Activated CD8-positive, alpha-beta memory T cell treated with anti-CD3 and anti-CD28 coated beads, Interleukin-2, amount 50 U/mL, for 24 hours (primary cell): ENCODE measurements around the gene RABGAP1L.

Experiments used
- DNase-seq: peaks from one replicate; pipeline ENCODE4 v3.0.0-alpha.2; 2020; ENCODE audit errors: extremely low read depth

RABGAP1L gene

DNA sequence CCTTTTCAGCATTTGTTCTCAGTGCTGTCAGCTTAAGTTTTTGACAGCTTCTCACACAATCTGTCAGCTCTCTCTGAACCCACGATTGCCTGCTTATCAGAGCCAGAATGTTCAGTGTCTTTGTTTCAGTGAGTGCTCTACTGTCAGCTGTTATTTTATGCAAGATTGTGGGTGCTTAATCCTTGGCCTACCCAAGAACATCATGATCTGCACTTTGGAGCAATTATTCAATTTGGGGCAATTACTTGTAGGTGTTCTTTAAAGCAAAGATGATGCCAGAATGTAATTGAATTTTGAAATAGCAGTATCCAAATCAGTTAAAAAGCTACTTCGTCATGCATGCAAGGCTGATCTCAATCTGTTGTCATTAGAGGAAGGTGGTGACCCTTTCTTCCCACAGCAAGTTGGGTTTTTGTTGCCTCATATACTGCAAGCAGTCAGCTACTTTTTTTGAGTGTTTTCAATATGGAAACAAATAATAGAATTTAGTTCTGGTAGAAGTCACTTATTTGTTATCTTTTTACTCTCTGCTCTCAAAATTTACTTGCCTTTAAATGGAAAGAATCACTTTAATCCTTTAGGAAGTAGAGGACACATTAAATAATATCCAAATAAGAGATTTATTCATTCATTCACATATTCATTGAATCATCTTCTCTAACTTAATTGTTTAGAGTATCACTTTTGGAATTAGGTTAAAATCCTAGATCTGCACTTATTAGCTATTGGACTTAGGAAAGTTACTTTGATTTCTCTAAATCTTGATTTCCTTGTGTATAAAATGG is 586.9 kb downstream of the RABGAP1L start:
- DNase-seq = no peak

DNA sequence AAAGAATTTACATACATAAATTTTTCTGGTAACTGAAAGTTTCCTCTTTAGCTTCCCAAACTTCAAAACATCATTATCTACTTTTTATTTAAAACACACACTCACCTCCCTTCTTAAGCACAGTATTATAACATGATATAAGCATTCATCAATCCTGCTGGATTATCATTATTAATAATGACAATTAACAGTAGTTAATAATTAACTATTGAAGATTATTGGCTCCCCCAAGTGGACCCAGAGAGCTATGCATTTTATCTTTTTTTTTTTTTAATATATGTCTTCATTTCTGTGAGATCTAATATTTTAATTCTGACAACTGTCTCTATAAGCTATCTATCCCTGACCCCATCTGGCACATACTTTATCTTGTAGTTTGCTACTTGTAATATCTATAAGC is 588.3 kb downstream of the RABGAP1L start:
- DNase-seq = no peak

- DNase-seq = no peak
Measured at GRCh38 chr1:174748586-174748985, 589.3 kb downstream of the RABGAP1L start.

DNA sequence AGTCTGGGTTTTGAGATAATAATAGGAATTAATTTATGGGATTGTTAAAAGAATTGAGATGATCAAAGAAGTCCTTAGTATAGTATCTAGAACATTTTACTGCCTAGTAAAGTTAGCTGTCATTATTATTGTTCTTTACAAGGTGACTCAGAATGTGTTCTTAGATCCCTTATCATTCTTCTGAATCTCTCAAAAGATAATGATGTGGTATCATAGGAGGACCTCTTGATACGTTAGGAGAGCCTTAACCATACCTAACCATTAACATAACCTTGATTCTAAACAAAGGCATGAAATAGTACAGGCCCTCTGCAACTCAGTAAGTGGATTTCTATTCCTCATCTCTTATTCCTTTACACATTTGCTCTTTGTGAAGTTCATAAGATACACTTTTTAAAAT is 593.8 kb downstream of the RABGAP1L start:
- DNase-seq = no peak

DNA sequence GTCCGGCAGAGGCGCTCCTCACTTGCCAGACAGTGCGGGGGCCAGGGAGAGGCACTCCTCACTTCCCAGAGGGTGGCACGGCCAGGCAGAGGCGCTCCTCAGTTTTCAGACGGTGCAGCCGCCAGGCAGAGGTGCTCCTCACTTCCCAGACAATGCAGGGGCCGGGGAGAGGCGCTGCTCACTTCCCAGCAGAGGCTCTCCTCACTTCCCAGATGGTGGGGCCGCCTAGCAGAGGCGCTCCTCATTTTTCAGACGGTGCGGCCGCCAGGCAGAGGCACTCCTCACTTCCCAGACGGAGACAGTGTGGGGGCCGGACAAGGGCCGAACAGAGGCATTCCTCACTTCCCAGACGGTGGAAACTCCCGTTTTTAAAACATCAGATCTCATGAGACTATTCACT is 602.0 kb downstream of the RABGAP1L start:
- DNase-seq = no peak

- no peak for DNase-seq
Measured at GRCh38 chr1:174761901-174762585, 602.7 kb downstream of the RABGAP1L start.

DNA sequence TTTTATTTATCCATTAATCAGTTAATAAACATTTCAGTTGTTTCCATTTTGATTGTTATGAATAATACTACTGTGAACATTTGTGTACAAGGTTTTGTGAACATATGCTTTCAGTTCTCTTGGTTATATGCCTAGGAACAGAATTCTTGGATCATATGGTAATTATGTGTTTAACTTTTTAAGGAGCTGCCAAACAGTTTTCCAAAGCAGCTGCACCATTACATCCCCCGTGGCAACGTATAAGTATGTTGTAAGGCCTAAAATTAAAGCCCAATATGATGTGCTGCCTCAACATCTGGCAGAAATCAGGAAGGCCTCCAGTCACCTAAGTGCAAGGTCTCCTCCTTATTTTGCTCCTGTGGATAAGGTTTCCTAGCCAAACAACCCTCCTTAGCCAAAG is 604.9 kb downstream of the RABGAP1L start:
- no peak for DNase-seq

GRCh38 chr1:174766727-174767126 is 607.4 kb downstream of the RABGAP1L start:
- DNase-seq = no peak

- DNase-seq = no peak
Measured at GRCh38 chr1:174768516-174768915, 609.2 kb downstream of the RABGAP1L start.

DNA sequence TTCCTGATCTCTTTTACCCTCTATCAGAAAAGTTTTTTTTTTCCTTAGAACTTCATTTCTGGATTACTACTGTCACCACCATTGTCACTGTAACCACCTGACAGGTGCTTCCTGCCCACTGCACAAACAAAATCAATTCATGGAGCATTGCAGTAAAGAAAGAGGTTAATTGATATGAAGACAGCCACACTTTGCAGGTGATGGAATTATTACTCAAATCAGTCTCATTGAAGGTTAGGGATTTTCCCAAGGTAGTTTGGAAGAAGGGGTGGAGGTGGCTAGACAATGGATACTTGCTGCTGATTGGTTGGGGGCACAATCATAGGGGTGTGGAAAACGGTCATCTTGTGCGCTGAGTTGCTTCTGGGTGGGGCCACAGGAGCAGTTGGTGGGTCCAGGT is 609.6 kb downstream of the RABGAP1L start:
- DNase-seq = no peak

DNA sequence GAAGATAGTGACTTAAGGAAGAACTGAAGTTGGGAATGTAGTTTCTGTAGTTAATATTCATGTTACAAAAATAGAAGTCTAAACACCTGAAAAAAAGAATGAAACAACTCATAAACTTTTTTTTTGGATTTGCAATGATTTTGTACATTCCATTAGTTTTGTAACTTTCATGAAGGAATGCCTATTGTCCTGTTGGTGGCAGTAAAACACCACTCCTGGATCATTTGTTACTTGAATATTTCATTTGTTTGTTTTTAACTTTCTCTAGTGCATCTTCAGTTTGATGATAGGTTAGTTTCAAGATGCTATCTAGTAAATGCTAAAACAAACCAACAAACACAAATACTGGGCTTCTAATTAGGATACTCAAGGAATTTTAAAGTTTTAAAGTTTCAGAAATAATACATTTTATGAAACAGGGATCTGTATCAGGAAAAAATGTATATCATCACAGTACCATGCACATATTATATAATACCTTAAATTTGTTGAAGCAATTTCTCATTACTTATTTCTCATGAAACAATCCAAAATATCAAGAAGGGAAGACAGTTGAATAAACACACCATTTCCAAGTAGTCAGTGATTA is 610.7 kb downstream of the RABGAP1L start:
- no peak for DNase-seq

DNA sequence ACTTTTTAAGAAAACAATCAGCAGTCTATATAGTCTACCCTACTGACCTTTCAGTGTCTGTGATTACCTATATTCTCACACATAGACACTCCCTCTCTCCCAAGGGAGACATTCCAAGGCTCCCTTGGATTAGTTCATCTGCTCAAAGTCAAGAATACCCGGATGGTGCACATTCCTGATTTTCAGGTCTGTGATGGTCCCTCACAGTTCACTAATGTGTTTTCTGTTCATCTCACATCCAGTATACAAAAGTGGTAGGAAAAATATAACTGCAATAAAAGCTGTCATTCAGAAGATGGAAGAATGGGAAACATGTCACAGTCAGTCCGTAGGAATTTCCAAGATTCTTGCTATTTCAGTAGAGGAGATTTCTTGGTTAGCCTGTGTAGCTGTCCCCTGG is 616.3 kb downstream of the RABGAP1L start:
- DNase-seq = no peak

GRCh38 chr1:174777262-174777661 is 617.9 kb downstream of the RABGAP1L start:
- DNase-seq = no peak

GRCh38 chr1:174785510-174785909 is 626.2 kb downstream of the RABGAP1L start:
- DNase-seq = no peak

- DNase-seq = no peak
Measured at GRCh38 chr1:174786358-174786757, 627.0 kb downstream of the RABGAP1L start.

DNA sequence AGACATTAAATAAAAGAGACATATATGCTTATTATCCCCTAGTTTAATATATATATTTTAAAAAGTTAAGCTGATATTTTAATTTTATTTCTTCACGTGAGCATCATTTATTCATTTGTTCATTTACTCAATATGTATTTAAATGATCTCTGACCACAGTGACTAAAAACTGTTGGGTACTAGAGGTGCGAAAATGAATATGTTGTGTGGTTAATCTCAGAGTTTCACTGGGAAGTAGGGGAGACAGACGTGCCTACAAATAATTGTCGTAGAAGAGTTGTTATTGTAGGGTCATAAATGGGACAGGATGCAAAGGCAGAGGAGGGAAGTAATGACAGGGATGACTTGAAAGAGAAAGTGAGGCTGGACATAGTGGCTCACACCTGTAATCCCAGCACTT is 627.4 kb downstream of the RABGAP1L start:
- DNase-seq = no peak

DNA sequence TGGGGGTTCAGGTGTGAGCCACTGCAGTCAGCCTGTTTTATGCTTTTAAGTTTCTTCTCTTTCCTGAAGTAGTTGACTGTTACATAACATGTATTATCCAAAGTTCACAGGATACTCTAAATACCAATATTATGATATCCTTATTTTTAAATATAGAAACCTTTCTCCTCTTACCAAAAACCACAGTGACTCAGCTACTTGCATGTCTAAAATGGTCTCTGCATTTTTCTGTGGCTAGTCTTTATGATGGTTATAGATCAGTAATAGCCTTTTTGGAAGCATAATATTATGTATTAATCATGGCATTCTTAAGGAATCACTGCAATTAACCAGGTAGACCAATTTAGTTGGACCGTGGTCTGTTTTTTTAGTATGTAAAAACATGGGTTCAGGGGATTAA is 629.7 kb downstream of the RABGAP1L start:
- DNase-seq = no peak

GRCh38 chr1:174789399-174789798 is 630.1 kb downstream of the RABGAP1L start:
- DNase-seq = no peak

DNA sequence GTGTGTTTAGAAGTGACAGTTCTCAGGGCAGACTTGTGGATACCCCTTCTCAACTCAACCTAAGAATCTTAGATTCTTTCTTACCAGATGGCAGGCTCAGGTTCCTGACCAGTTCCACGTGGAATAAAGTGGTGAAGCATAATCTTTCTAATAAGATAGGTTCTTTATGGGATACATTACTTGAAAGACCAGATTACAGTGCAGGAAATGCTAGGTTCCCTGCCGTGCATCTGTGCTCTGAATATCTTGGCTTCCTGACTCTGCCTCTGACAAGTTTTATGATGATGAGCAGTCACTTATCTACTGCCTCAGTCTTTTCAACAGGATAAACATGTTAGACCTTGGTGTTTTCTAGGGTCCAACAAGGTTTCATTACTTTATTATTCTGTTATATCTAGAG is 632.5 kb downstream of the RABGAP1L start:
- no peak for DNase-seq

DNA sequence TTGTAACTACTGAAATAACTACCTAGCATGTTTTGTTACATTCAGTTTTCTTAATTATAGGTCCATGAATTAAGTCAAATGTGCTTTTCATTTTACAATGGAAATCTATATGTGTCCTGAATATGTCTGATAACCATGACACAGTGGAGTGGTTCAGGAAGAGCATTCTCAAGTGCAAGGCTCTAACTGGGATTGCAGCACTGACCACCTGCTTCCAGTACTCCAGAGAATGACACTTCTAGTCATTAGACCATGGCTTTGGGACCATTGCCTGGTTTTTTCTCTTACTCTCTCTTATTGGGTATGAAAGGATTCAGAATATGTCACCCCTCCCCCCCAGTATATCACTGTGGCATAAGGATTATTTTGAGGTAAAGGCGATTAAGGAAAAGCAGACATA is 635.5 kb downstream of the RABGAP1L start:
- DNase-seq = no peak

- no peak for DNase-seq
Measured at GRCh38 chr1:174795806-174796205, 636.5 kb downstream of the RABGAP1L start.

GRCh38 chr1:174797398-174797797 is 638.1 kb downstream of the RABGAP1L start:
- no peak for DNase-seq

DNA sequence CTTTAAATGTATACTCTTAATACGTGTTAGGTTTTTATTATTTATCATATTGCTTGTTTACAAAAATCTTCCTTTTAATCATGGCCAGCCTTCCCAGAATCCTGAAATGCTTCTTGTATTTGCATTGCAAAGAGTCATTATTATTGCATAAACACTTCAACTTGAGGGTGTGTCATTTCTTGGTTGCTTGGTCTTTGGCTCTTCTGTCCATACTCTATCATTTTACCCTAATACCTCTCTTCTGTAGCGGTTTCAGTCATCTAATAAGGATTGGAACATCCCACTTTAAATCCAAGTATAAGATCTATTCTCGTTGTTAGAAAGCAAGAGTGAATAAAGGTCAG is 639.8 kb downstream of the RABGAP1L start:
- DNase-seq = no peak
